ENCODE data around the gene SIK3.

GRCh38 chr11:116901964-116902688, 196.1 kb downstream of the SIK3 start:
- TF ChIP-seq CTCF (IDR thresholded peaks at IDR 0.05) (no peak), EZH2phosphoT487 (IDR thresholded peaks at IDR 0.05) (no peak), EZH2 (IDR thresholded peaks at IDR 0.05) (no peak)

All from neural progenitor cell (in vitro differentiated cells).